ENCODE measurements around the gene RANGAP1.

The RANGAP1 gene

GRCh38 chr22:41237036-41237706 lies 48.8 kb downstream of the RANGAP1 start:
- no peak for DNase-seq (ENCODE audit: low spot score)

- DNase-seq (ENCODE audit: low spot score), result no peak
Observed at GRCh38 chr22:41234815-41235695, 50.9 kb downstream of the RANGAP1 start.

- no peak for DNase-seq (ENCODE audit: low spot score)
Observed at GRCh38 chr22:41231369-41231768, 54.6 kb downstream of the RANGAP1 start.

GRCh38 chr22:41230401-41230785 lies 55.6 kb downstream of the RANGAP1 start:
- no peak for DNase-seq (ENCODE audit: low spot score)

GRCh38 chr22:41229730-41230400 lies 56.1 kb downstream of the RANGAP1 start:
- no peak for DNase-seq (ENCODE audit: low spot score)

GRCh38 chr22:41229215-41229614 lies 56.8 kb downstream of the RANGAP1 start:
- DNase-seq (ENCODE audit: low spot score), result no peak

GRCh38 chr22:41226723-41227655 lies 59.0 kb downstream of the RANGAP1 start:
- no peak for DNase-seq (ENCODE audit: low spot score)

- no peak for DNase-seq (ENCODE audit: low spot score)
Observed at GRCh38 chr22:41223535-41223934, 62.5 kb downstream of the RANGAP1 start.

- no peak for DNase-seq (ENCODE audit: low spot score)
Observed at GRCh38 chr22:41222846-41223507, 63.0 kb downstream of the RANGAP1 start.

- DNase-seq (ENCODE audit: low spot score), result no peak
Observed at GRCh38 chr22:41217553-41218157, 68.3 kb downstream of the RANGAP1 start.

GRCh38 chr22:41216984-41217383 lies 69.0 kb downstream of the RANGAP1 start:
- DNase-seq (ENCODE audit: low spot score), result no peak

GRCh38 chr22:41215926-41216325 lies 70.1 kb downstream of the RANGAP1 start:
- DNase-seq (ENCODE audit: low spot score), result no peak

GRCh38 chr22:41215409-41215808 lies 70.6 kb downstream of the RANGAP1 start:
- DNase-seq (ENCODE audit: low spot score), result no peak

- no peak for DNase-seq (ENCODE audit: low spot score)
Observed at GRCh38 chr22:41206719-41207118, 79.3 kb downstream of the RANGAP1 start.

GRCh38 chr22:41204992-41205900 lies 80.7 kb downstream of the RANGAP1 start, which contains the start of gene L3MBTL2:
L3MBTL2 (plus strand) TSS chr22:41205312; CDS start chr22:41205363, 51 bp downstream.
- DNase-seq (ENCODE audit: low spot score), result peak; percentile 97

GRCh38 chr22:41204066-41204465 lies 81.9 kb downstream of the RANGAP1 start:
- DNase-seq (ENCODE audit: low spot score), result no peak

- DNase-seq (ENCODE audit: low spot score), result no peak
Observed at GRCh38 chr22:41203118-41203517, 82.9 kb downstream of the RANGAP1 start.

- DNase-seq (ENCODE audit: low spot score), result no peak
Observed at GRCh38 chr22:41201141-41201540, 84.8 kb downstream of the RANGAP1 start.

- DNase-seq (ENCODE audit: low spot score), result no peak
Observed at GRCh38 chr22:41198027-41198580, 87.9 kb downstream of the RANGAP1 start.

All from hematopoietic multipotent progenitor cell treated with erythropoietin and hydrocortisone succinate and interleukin-3 and kit ligand, for 17 days (in vitro differentiated cells).